Measurements from ENCODE around the gene CHD5.

The CHD5 gene

DNA sequence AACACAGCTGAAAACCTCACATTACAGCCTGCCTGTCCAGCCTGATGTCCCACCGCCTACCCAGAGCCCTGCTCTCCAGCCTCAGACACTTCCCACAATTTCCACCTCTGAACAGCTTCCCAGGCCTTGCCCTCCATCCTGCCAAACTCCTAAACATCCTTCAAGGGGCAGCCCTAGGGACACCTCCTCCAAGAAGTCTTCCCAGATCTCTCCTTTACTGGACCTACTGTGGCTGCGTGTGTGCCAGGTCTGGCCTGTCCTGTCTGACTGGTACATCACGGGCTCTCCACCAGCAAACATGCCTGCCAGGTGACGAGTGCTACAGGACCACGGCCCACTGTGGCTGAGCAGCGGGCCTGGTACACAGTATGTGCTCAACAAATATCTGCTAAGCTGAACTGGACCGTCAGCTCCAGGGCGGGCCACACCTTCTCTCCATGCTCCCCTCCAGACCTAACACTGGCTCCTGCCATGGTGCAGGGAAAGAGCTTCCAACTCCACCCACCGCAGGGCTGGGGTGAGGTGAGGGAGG is 28.8 kb downstream of the CHD5 start:
- DNase-seq, result no peak

DNA sequence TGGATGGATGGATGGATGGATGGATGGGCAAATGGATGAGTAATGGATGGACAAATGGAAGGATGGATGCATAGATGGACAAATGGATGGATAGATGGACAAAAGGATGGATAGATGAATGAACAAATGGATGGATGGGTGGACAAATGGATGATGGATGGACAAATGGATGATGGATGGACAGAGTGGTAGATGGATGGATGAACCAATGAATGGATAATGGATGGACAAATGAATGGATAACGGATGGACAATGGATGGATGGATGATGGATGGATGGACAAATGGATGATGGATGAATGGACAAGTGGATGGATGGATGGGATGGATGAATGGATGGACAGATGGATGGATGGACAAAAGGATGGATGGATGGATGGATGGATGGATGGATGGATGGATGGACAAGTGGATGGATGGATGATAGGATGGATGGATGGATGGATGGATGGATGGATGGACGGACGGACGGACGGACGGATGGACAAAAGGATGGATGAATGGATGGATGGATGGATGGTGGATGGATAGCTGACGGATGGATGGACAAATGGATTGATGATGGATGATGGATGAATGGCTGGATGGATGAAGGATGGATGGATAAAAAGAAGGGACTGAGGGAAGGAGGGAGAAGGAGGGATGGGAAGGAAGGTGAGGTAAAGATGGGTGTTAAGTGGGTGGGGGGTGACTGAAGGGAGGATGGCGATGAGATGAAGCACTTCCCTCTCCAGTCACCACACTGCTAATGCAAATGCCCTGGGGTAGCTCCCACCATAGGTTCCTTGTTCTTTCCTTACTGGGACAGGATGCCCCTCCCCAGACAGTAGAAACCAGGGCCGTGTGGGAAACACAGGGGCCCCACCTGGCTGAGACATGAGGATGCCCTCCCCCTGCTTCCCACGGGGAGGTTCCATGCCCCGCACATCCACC is 29.8 kb downstream of the CHD5 start:
- DNase-seq, result no peak

DNA sequence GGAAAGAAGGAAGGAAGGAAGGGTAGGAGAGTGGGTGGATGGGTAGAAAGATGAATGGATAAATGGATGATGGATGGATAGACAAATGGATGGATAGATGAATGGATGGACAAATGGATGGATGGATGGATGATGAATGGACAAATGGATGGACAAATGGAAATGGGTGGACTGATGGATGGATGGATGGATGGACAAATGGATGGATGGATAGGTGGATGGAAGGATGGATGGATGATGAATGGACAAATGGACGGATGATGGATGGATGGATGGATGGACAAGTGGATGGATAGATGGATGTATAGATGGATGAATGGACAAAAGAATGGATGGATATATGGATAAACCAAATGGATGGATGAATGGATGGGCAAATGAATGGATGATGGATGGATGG is 30.5 kb downstream of the CHD5 start:
- DNase-seq, result no peak

DNA sequence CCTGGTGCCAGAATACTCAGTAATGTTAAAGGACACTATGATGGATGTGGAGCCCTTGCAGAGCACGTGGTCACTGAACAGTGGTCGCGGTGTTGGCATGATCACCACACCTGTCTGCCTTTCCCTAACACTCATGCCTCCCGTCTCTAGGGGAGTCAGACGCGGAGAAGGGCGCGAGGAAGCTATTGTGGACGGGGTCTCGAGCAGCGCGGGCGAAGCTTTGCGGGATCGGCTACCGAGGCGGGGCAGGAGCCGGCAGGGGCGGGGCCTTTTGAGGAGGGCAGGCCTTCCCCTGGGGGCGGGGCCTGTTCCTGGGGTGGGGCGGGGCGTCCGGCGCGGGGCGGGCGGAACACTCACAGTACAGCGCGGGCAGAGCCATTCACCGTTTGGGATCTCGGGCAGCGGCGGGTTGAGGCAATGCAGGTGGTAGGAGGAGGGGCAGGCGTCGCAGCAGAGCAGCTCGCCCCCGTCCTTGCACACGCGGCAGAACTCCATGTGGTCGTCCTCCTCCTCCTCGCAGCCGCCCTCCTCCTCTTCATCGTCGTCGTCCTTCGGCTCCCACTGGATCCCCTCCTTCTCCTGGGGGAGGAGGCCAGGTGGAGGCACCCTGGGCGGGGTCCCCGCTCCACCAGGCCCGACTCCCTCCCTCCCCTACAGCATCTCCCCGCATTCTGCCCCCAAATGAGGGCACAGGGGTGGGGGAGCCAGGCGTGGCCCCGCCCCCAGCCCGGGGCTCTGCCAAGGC is 31.5 kb downstream of the CHD5 start:
- peak; percentile 82 for DNase-seq

DNA sequence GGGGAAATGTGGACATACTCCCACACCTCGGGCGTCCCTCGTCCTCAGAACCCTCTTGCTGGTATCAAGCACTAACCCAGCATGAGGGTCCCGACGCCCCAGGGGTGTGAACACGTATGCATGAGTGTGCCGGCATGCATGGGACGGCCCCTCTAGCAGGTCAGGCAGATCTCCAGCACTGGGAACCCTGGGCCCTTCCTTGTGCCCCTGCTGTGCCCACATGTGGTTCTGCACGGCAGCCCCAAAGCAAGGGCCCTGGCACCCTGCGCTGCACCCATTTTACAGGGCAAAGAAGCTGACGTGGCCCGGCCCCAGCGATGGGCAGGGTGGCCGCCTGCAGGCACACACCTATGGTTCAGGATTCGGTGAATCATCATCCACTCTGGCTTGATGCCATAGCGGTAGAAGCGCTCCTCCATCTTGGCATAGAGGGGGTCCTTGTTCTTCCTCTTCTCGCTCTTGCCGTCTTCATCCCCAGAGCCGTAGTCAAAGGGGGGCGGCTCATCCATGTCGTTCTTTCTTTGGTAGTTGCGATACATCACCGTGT is 34.2 kb downstream of the CHD5 start:
- no peak for DNase-seq

DNA sequence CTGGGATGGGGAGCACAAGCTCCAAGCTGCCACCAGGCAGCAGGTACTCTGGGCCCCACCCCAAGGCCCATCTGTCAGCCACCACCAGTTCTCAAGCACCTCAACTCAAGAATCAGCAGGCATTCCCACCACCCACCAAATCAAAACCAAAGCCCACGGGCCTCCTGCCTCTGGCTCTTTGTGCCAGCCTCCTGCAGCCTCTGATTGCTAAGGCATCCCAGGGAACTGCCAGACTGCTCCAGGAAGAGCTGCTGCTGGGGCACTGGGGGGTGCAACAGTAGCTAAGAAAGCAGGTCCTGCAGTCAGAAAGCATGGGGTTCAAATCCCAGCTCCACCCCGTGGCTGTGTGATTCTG is 34.7 kb downstream of the CHD5 start:
- DNase-seq, result no peak

DNA sequence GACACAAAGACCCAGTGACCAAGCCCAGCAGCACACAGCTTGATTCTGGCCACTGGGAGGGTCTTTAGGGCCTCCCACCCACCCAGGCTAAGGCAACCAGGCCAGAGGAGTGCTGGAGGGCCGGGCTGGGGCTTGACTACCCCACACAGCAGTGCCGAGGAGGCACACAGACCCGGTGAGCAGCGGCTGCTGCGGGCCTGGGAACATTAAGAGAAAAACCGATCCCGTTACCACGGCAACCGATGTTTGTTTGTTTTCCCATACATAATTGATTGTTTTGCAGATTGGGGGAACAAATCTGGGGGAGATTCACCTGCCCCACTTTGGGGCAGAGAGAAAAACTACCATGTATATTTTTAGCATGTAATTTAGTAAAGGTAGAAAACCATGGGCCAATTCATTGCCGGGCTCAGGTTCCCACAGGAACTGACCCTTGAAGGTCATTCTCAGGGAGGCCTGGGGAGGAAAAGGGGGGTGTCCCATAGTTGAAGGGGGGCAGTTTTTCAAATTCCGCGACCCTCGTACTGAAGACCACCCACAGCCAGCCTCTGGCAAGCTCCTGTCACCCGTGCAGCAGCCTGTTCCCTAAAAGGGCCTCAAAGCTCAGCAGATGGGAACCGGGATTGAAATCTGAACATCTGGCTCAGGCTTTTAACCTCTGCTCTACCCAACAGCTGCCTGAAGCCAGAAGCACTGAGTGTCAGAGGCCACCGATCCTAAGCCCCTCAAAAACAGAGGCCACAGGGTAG is 35.3 kb downstream of the CHD5 start:
- no peak for DNase-seq

DNA sequence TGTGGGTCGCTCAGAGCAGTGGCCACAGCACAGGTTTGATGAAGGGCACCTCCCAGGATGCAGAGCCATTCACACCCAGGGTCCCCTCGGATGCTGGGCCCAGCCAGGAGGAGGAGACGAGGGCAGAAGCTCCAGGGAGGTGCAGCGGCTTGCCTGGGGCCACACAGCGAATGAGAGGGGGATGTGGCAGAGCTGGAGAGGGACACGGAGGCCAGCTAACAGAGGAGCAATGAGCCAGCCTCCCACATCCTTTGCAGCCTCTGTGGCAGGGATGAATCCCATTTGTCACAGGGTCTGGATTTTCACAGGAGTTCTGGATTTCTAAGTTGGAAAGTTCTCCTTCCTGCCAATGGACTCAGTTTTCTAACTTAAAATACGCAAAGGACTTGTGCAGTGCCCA is 35.9 kb downstream of the CHD5 start:
- DNase-seq, result no peak

DNA sequence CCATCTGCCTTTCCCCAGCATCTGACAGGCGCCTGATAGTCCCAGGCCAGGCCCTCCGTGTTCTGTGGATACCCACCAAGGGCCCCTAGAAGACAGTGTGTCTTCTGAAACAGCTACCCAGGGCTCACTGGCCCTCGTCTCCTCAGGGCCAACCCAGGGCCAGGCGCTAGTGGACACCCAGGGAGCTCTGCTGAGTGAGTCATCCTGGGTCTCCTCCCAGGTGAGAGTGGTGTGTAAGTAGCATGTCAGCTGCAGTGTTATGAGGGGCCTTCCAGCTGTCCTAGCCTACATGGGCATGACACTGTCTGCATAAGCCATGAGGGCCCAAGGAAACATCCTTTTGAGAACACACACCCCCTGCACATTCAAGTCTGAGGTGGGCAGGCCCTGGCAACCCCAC is 36.7 kb downstream of the CHD5 start:
- DNase-seq, result no peak

DNA sequence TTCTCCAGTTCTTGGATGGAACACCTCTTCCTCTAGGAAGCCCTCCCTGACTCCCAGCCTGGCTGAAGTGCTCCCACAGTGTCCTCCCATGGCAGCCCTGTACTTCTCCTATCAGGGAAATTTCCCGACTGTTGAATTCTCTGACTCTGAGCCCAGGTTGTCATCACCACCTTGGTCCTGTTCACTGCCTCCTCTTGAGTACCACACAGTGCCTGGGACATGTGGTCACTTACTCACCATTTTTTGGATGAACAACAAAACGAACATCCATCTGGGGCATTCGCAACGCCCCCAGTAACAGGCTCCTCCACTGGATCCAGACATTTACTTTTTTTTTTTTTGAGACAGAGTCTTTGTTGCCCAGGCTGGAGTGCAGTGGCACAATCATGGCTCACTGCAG is 37.4 kb downstream of the CHD5 start:
- DNase-seq, result no peak

DNA sequence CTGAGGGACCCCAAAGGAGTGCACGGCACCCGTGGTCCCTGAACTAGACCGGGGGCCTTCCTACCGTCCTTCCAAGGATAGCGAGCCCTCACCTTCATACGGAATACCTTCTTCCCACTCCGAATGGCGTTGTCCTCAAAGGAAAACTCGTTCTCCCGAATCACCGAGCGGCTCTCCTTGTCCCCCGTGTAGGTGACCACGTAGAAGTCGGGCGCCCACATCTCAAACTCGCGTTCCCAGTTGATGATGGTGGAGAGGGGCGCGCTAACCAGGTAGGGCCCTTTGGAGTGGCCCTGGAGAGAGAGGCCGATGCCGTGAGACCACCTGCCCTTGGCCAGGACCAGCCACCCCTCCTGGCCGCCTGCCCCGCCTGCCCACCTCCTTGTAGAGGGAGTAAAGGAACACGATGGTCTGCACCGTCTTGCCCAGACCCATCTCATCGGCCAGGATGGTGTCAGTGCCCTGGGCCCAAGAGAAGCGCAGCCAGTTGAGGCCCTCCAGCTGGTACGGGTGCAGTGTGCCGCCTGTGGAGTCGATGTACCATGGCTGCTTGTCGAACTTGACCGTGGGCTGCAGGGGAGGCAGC is 38.0 kb downstream of the CHD5 start:
- DNase-seq, result no peak

DNA sequence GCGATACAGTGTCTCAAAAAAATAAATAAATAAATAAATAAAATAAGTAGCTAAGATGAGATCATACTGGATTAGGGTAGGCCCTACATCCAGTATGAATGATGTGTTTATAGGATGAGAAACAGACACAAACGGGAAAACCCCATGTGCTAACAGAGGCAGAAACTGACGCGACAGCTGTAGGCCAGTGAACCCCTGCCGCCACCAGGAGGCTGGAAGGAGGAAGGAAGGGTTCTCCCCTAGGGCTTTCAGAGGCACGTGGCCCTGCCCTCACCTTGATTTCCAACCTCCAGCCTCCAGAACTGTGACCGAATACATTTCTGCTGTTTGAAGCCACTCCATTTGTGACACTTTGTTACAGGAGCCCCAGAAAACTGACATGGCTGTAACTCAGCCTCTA is 38.5 kb downstream of the CHD5 start:
- no peak for DNase-seq

DNA sequence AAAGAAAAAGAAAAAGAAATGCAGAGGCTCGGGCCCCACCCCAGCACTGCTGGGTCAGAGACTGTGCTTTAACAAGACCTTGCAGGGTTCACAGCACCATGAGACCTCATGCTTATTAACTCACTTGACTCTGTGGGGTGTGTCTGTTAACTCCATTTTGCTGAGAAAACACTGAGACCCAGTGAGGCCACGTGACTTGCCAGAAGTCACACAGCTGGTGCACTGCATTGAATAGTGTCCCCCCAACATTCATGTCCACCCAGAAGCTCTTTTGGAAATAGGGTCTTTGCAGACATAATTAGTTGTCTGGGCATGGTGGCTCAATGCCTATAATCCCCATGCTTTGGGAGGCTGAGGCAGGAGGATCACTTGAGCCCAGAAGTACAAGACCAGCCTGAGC is 39.7 kb downstream of the CHD5 start:
- no peak for DNase-seq

DNA sequence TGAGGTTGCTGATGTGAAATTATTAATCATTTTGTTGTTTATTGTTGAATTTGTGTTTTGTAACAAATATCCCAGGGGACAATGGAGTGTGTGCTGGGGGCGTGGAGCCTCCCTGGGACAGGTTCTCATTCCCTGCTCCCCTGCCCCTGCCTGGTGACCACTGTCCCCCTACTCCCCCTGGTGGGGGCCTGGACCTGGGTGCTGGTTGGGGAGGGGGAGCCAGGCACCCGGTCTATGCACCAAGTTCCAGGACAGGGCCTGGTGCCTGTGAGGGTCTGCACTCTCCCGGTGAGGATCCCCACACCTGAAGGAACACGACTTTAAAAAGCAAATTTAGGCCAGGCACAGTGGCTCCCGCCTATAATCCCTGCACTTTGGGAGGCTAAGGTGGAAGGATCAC is 42.4 kb downstream of the CHD5 start:
- DNase-seq, result no peak

DNA sequence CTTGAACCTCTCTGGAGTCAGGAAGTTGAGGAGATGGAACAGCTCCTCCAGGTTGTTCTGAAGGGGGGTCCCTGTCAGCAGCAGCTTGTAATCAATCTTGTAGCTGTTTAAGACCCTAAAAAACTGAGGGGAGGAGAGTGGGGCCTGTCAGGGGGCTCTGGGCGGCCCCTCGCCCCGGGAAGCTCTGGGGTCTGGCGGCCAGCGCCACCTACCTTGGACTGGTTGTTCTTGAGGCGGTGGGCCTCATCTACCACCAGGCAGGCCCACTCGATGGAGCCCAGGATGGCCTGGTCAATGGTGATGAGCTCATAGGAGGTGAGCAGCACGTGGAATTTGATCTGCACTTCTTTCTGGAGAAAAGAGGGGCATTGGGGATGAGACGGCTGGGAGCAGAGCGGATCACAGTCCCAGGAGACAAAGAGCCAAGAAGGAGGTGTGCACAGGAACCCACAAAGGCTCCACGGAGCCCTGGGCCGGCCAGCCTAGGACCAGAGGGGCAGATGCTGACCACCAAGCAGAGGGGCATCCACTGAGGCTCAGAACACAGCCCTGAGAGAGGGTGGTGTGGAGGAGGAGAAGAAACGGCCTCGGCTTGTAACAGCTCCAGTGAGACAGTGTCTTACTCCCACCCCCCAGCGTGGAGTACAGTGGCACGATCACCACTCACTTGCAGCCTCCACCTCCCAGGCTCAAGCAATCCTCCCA is 43.5 kb downstream of the CHD5 start:
- DNase-seq, result no peak

DNA sequence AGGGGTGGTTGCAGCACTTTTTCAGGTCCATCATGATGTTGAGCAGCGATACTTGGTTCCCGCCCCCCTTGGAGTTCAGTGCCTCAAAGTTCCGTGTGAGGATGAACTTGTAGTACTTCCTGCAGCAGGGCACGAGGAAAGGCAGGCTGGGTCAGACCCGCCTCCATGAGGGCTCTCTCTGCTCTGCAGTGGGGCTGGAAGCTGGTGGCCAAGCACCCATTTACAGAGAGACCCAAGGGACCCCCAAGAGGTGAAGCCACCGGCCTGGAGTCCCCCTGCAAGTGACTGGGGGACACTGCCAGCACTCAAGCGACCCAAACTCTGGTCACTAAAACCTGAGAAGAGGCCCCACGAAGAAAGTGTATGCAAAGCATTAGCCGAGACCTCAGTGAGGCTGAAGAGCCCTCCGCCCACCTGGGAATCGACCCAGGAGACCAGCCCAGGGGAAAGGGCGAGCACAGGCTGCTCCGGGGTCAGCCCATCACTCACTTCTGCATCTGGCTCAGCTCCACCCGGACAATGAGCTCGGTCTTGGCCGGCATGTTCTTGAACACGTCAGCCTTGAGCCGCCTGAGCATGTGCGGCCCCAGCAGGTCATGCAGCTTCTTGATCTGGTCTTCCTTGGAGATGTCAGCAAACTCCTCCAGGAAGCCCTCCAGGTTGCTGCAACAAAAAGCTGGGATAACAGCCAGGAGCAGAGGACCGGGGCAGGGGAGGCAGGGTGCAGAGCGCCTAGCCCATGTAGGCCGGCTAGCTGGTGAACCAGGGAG is 45.2 kb downstream of the CHD5 start:
- DNase-seq, result no peak

DNA sequence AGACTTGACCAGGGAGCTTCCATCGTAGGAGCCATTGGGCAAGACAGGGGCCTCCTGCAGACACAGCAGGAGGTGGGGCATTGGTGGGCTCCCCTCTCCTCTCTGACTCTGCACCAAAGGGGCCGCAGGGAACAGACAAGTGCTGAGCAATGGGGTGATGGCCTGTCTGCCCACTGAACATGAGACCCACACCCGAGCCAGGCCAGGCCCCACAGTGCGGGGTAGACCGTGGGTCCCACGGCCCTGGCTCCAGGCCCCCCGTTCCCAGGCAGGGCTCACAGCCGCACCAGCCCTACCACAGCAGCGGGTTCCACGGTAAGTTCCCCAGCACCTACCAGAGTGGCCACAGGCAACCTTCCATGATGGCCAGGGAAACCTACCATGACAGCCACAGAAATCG is 45.9 kb downstream of the CHD5 start:
- no peak for DNase-seq

DNA sequence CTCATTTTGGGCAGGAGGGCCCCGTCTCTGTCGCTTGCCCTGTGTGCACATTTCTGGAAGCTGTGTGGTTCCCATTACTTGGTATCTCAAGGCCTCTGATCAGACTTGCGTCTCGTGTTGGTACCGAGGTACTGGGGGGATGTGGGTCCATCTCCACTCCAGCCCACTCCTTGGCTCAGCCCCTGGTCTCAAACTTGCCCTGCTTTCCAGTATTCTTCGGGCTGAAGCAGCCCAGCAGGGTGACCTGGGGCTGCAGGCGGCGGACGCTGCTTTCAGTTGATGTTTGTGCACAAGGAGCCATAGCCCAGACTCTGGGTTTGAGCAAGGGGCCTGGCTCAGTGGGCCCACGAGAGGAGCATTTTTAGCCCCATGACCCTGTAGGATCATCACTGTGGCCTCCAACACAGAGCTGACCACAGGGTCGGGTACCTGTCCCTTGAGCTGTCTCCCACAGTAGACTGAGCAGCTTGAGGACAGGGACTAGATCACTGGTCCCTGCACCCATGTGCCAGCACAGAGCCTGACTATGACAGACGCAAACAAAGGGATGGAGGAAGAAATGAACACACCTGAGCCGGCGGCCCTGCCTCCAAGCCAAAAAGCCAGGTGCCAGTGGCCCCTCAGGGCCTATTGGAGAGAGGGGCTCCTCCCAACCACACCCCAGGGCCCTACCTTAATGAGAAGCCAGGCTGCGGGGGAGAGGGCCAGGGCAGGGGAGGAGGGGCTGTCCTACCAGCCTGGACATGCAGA is 46.8 kb downstream of the CHD5 start:
- no peak for DNase-seq

DNA sequence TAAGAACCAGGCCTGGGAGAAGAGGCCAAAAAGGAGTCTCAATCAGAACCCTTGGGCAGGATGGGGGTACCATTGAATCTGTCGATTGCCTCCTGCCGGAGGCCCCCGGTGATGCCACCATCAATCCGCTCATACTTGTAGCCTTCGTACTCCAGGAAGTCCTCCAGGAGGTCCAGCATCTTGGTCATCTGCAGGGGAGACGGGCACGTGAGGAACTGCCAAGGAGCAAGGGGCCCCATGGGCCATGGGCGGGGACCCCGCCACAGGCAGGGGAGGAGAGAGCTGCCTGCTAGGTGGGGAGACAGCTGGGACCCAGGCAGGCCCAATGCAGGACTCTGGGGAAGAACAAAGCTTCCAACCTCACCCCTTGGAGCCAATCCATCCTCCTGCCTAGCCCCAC is 48.6 kb downstream of the CHD5 start:
- no peak for DNase-seq

DNA sequence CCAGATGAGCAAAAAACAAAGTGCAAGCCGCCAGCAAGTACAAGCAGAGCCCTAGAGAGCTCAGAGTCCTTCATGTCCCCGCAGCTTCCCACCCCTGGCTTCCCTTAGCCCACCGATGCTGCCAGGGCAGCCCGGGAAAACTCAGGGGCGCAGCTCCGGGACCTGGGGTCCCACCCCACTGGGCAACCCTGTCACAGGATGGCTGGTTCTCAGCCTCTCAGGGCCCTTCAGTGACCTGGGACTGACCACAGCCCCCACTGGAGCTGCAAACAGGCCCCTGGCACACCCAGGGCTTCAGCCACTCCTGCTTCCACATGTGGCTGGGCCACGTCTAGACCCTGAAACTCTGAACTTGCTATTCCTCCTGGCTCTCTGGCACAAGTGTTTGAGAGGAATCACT is 49.5 kb downstream of the CHD5 start:
- DNase-seq, result no peak

DNA sequence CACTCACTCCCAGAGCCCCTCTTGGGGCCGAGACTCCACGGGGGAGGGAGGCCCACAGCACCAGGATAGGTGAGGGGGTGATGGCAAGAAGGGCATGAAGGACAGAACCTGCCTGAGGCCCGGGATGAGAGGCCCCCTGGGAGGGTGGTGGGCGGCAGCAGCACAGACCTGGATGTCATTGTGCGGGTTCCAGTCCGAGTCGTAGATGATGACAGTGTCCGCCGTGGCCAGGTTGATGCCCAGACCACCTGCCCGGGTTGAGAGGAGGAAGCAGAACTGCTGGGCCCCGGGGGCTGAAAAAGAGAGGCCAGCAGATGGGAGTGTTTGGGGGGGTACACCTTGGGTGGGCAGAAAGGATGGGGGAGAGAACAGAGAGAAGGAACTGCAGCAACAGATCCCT is 50.1 kb downstream of the CHD5 start:
- DNase-seq, result no peak
